ENCODE results near the gene CFHR2.
"Not testable (repeated sequence)": the region's sequence is repeated elsewhere in the genome, so short reads cannot be mapped to it uniquely, and the experiment has no call there.

CFHR2 gene

DNA sequence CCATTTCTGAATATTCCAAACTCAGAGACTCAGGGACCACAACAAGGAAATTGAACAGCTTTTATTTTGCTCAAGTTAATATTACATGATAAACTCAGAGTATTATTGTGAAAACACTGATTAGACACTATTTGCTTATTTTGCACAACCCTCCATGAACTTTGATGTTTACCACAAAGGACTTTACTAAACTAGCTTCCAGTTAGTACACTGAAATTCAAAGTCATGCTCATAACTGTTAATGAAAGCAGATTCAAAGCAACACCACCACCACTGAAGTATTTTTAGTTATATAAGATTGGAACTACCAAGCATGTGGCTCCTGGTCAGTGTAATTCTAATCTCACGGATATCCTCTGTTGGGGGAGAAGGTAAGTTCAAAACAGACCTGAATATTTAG is at the start of gene CFHR2:
Gene CFHR2, plus strand, starts transcription at position 171 of the 400 bp plus-strand sequence. Its CDS starts 143 bp downstream, at position 314.
- DNase-seq, result not testable (repeated sequence)

DNA sequence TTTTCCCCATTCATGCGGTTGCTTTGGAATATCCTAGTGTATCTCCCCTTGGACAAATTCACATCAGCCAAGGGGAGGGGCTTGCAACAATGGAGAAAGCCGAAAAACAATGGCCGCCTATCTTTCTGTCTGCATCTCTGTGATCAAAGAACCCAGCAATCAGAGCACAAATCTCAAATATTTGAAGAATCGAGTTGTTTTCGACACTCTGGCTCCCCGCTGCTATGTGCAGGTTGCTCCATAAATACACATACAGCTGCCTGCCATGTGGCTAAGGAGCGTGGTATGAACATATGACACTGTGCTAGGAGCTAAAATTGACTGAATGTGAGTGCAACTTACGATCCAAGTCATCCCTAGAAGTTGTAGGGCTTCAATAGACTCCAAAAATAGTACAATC is 47.2 kb upstream of the CFHR2 start:
- DNase-seq, result no peak

GRCh38 chr1:196897158-196897828 is 46.2 kb upstream of the CFHR2 start:
- DNase-seq, result no peak

GRCh38 chr1:196902344-196902743 is 41.2 kb upstream of the CFHR2 start:
- no peak for DNase-seq

- no peak for DNase-seq
These were observed 33.3 kb upstream of the CFHR2 start for GRCh38 chr1:196910215-196910614.

DNA sequence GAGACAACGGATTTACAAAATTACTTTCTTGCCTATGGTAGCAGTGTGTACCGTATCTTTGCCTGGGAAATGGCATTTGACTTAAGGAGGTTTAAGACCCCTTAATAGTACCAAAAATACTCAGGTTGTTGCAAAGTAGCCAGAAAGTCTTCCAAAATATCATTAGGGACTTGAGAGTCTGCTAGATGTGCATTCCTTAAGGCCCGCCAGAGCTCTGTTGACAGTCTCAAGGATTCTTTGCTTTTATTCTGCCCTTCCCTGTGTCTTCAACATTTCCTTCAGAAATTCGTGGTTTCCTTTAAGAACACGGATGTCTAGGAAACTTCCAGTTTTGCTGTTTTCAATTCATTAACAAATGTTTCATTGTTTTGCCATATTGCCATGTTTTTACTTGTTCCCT is 31.3 kb upstream of the CFHR2 start:
- DNase-seq, result not testable (repeated sequence)

DNA sequence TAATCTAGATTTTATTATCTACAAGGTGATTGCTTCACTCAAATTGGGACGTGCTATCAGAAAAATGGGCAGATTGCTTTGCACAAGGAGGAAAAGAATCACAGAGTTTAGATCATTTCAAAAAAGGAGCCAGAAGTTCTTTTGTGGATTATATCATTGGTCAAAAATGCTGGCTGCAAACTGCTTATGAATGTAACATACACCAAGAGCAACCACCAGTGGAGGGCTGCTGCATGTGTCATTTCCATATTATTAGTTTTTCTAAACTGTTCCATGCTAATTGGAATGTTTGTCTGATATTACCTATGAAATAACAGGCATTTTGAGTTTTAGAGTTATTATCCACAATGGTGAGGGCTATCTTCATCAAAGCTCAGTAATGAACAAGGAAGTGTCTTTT is 16.7 kb upstream of the CFHR2 start:
- not testable (repeated sequence) for DNase-seq

- not testable (repeated sequence) for DNase-seq
These were observed 10.7 kb upstream of the CFHR2 start for GRCh38 chr1:196932853-196933252.

DNA sequence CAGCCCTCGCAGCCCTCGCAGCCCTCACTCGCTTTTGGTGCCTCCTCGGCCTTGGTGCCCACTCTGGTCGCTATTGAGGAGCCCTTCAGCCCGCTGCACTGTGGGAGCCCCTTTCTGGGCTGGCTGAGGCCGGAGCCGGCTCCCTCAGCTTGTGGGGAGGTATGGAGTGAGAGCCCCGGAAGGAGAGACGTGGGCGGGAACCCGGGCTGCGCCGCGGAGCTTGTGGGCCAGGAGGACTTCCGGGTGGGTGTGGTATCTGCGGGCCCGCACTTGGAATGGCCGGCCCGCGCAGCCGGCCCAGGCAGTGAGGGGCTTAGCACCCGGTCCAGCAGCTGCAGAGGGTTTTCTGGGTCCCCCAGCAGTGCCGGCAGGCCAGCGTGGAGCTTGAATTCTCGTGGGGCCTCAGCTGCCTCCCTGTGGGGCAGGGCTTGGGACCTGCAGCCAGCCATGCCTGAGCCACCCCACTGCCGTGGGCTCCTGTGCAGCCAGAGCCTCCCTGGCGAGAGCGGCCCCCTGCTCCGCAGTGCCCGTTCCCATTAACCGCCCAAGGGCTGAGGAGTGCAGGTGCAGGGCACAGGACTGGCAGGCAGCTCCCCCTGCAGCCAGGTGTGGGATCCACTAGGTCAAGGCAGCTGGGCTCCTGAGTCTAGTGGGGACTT is 9.9 kb upstream of the CFHR2 start:
- no peak for DNase-seq

DNA sequence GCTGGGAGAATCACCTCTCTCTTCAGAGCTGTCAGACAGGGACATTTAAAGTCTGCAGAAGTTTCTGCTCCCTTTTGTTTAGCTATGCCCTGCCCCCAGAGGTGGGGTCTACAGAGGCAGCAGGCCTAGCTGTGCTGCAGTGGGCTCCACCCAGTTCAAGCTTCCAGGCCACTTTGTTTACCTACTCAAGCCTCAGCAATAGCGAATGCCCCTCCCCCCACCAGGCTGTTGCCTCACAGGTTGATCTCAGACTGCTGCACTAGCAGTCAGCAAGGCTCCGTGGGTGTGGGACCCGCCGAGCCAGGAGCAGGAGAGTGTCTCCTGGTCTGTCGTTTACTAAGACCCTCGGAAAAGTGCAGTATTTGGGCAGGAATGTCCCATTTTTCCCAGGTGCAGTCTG is 2.1 kb upstream of the CFHR2 start:
- DNase-seq, result not testable (repeated sequence)

- DNase-seq, result no peak
These were observed 8.3 kb downstream of the CFHR2 start for GRCh38 chr1:196951711-196952394.

DNA sequence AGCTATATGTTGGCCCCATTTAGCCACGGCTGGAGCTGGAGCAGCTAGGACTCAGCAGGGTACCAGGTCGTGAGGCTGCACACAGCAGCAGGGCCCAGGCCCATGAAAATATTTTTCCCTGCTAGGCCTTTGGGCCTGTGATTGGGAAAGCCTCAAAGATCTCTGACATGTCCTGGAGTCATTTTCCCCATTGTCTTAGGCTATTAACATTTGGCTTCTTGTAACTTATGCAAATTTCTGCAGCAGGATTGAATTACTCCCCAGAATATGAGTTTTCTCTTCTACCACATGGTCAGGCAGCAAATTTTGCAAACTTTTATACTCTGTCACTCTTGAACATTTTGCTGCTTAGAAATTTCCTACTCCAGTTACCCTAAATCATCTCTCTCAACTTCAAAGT is 11.2 kb downstream of the CFHR2 start:
- no peak for DNase-seq

GRCh38 chr1:196955926-196956325 is 12.4 kb downstream of the CFHR2 start:
- DNase-seq, result no peak

DNA sequence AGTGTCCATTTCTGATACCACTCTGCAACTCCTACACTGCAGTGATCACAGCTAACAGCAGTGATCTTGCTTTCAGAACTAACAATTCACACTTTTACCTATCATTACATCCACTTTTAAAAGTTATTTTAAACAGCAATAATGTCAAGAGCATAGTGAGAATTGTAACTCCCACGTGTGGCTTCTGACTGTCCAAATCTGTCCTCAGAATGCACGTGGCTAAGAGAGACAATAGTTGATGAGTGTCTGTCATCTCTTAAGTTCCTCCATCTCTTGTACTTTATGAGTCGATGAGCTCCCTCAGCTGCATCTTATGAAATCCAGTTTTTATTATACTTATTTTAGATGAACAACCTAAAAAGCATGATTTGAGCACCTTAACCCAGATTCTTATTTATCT is 17.3 kb downstream of the CFHR2 start:
- DNase-seq, result no peak

DNA sequence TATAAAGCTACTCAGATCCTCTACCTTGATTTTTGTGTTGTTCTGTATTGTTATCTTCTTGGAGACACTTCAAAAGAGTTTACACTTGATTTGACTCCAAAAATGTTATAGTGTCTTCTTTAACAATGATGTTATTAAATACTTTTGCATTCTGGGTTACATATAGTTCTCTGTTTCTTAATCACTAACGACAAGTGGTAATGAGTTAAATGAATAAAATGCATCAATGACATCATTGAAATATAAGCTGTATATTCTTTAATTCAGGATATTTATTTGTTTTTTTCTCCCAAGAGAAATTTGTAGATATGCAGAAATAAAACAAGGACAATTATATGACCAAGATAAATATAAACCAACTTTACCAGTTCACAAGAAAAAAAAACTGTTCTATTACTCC is 26.6 kb downstream of the CFHR2 start:
- no peak for DNase-seq

GRCh38 chr1:196976278-196976677 is 32.7 kb downstream of the CFHR2 start:
- no peak for DNase-seq

DNA sequence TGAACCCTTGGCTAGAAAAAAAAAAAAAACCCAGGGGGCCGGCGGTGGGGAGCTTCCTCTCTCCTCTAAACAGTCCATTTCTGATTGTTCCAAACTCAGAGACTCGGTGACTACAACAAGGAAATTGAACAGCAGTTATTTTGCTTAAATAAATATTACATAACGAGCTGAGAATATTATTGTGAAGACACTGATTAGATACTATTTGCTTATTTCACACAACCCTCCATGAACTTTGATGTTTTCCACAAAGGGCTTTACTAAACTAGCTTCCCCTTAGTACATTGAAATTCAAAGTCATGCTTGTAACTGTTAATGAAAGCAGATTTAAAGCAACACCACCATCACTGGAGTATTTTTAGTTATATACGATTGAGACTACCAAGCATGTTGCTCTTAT is 33.7 kb downstream of the CFHR2 start, which contains the start of gene CFHR5:
Gene CFHR5, plus strand, starts transcription at position 279 of the 400 bp plus-strand sequence. Its CDS starts 109 bp downstream, at position 388.
- DNase-seq, result no peak

GRCh38 chr1:196980859-196981258 is 37.3 kb downstream of the CFHR2 start:
- DNase-seq, result no peak

- DNase-seq, result not testable (repeated sequence)
These were observed 38.7 kb downstream of the CFHR2 start for GRCh38 chr1:196982247-196982646.

- not testable (repeated sequence) for DNase-seq
These were observed 48.5 kb downstream of the CFHR2 start for GRCh38 chr1:196991919-196992651.

- DNase-seq, result no peak
These were observed 50.4 kb downstream of the CFHR2 start for GRCh38 chr1:196993916-196994315.

- no peak for DNase-seq
These were observed 53.9 kb downstream of the CFHR2 start for GRCh38 chr1:196997423-196997822.

DNA sequence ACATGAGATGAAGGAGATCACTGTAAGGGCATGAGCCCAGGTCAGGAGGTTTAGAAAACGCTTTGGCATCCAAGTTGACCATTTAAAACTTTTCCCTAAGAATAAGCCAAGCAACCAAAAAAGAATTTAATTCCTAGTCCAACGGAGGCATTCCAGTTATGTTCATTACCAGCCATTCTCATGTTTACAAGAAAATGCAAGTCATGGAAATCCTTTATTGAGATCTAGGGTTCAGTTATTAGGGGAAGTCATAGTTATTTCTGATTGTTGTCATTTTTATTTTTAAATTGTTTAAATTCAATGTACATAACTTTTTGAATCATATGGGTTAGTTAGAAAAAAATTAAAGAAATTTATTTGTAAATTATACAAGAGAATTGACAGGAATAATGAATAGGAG is 58.3 kb downstream of the CFHR2 start:
- DNase-seq, result no peak
